Panc1 (cell line): Measurements from ENCODE around the gene PARP15.

Experiments
- CTCF ChIP-seq: fragments of 450-650 bp; IDR thresholded peaks from 2 replicates; pipeline ENCODE4 v1.5.1; 2017; ENCODE audit warnings: mild to moderate bottlenecking
- POLR2AphosphoS5 ChIP-seq: IDR thresholded peaks from 2 replicates; pipeline ENCODE4 v1.6.1; 2012; ENCODE audit warnings: mild to moderate bottlenecking, low read depth, low read length, moderate library complexity
- REST ChIP-seq, 2 experiments: IDR thresholded peaks; 2 replicates each; pipeline ENCODE4 v1.6.1; 2011 to 2012; ENCODE audit warnings: low read depth in 2 of 2, control low read depth in 1 of 2, low read length in 1 of 2, mild to moderate bottlenecking in 1 of 2, moderate library complexity in 1 of 2; ENCODE audit not compliant: insufficient read depth in 1 of 2

GRCh38 chr3:122687298-122687697, 109.8 kb downstream of the PARP15 start:
- TF ChIP-seq CTCF: no peak
- TF ChIP-seq POLR2AphosphoS5: no peak
- TF ChIP-seq REST (IDR thresholded peaks at IDR 0.05; ENCODE audit: insufficient read depth in 1 of 2, low read depth in 2 of 2, low read length in 1 of 2): no peak
